ENCODE data around the gene HHAT.

The HHAT gene

GRCh38 chr1:210359255-210359654, 30.6 kb downstream of the HHAT start:
- Histone ChIP-seq H3K9ac (ENCODE audit: insufficient read length, low read depth) (no peak overlapping the region), H3K27me3 (ENCODE audit: insufficient read depth, insufficient read length) (no peaks in the 10 kb centered on the region), H3K9me3 (ENCODE audit: insufficient read depth, low read length) (no peaks in the 10 kb centered on the region), H3K4me3 (ENCODE audit: insufficient read length, low read depth) (no peak overlapping the region), H3K36me3 (ENCODE audit: insufficient read depth, insufficient read length, low read length) (no peaks in the 10 kb centered on the region), H3K4me1 (ENCODE audit: insufficient read depth, insufficient read length) (peaks cover 2% of the 10 kb centered on the region)
- DNase-seq (ENCODE audit: low read depth, low spot score) = no peak
- TF ChIP-seq SUZ12 (IDR thresholded peaks at IDR 0.05; ENCODE audit: extremely low read depth, insufficient read depth, insufficient read length) = no peak
- no peak for TF ChIP-seq ZNF274 (IDR thresholded peaks at IDR 0.05; ENCODE audit: low read depth, low read length)
- TF ChIP-seq YY1 (IDR thresholded peaks at IDR 0.05; ENCODE audit: insufficient read depth, insufficient read length) = no peak

DNA sequence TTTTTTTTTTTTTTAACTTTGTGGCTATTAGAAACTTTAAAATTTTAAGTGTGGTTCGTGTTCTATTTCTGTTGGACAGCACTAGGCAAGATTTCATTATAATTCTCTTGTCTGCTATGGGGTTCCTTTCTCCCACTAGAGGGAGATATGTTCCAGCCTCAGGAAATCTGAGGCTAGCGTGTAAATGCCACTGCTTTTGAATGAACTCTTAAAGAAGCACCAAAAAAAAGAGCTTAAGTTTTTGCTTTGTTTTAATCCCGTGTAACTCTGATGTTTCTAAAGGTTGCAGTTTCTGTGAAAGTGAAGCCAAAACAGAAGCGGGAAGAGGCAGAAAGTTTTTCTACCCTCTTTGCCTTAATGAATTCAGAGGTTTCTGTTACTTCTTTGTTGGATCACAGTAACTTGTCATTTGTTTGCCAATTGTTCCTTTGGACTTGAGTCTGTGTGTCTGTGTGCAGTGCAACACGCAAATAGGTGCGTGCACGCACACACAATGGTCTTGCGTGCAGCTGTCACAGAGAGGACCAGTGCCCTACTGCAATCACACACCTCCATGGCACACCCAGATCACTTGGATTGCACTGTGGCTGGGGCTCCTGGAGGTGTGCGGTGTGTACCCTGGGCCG, 32.3 kb downstream of the HHAT start:
- Histone ChIP-seq H3K9me3 (ENCODE audit: insufficient read depth, low read length) (no peaks in the 10 kb centered on the region), H3K4me3 (ENCODE audit: insufficient read length, low read depth) (no peak overlapping the region), H3K4me1 (ENCODE audit: insufficient read depth, insufficient read length) (peaks cover 2% of the 10 kb centered on the region), H3K9ac (ENCODE audit: insufficient read length, low read depth) (no peak overlapping the region), H3K27me3 (ENCODE audit: insufficient read depth, insufficient read length) (no peaks in the 10 kb centered on the region), H3K36me3 (ENCODE audit: insufficient read depth, insufficient read length, low read length) (no peaks in the 10 kb centered on the region)
- TF ChIP-seq SUZ12 (IDR thresholded peaks at IDR 0.05; ENCODE audit: extremely low read depth, insufficient read depth, insufficient read length) = no peak
- DNase-seq (ENCODE audit: low read depth, low spot score) = peak; percentile 47

GRCh38 chr1:210361665-210362064, 33.0 kb downstream of the HHAT start:
- no peaks in the 10 kb centered on the region for H3K36me3 ChIP-seq (ENCODE audit: insufficient read depth, insufficient read length, low read length)
- H3K4me3 ChIP-seq (ENCODE audit: insufficient read length, low read depth) = no peak overlapping the region
- no peak overlapping the region for H3K9ac ChIP-seq (ENCODE audit: insufficient read length, low read depth)
- DNase-seq (ENCODE audit: low read depth, low spot score) = no peak
- H3K9me3 ChIP-seq (ENCODE audit: insufficient read depth, low read length) = no peaks in the 10 kb centered on the region
- peaks cover 2% of the 10 kb centered on the region for H3K4me1 ChIP-seq (ENCODE audit: insufficient read depth, insufficient read length)
- TF ChIP-seq ZNF274 (IDR thresholded peaks at IDR 0.05; ENCODE audit: low read depth, low read length) (no peak), SUZ12 (IDR thresholded peaks at IDR 0.05; ENCODE audit: extremely low read depth, insufficient read depth, insufficient read length) (no peak), YY1 (IDR thresholded peaks at IDR 0.05; ENCODE audit: insufficient read depth, insufficient read length) (no peak)
- no peaks in the 10 kb centered on the region for H3K27me3 ChIP-seq (ENCODE audit: insufficient read depth, insufficient read length)

GRCh38 chr1:210362526-210362925, 33.8 kb downstream of the HHAT start:
- H3K4me1 ChIP-seq (ENCODE audit: insufficient read depth, insufficient read length) = peaks cover 2% of the 10 kb centered on the region

DNA sequence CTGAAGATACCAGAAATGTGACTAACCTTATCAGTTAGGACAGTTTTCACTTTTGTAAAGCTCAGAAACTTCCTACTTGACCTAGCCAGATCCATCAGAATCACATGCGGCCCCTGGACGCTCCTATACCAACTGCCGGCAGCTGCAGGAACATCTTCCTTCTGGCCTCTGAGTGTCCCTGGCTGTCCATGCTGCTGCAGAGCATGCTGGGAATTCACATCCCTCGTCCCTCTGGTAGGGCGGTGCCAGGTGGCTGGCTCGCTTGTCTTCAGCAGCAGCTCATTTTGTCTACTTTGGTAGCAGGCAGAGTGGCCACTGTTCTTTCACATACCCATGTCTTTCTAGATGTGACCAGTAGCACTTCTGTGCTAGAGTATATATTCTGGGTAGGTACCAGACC, 34.4 kb downstream of the HHAT start:
- H3K4me1 ChIP-seq (ENCODE audit: insufficient read depth, insufficient read length) = no peaks in the 10 kb centered on the region
- H3K36me3 ChIP-seq (ENCODE audit: insufficient read depth, insufficient read length, low read length) = no peaks in the 10 kb centered on the region
- no peaks in the 10 kb centered on the region for H3K9me3 ChIP-seq (ENCODE audit: insufficient read depth, low read length)
- H3K4me3 ChIP-seq (ENCODE audit: insufficient read length, low read depth) = no peak overlapping the region
- DNase-seq (ENCODE audit: low read depth, low spot score) = no peak
- no peak overlapping the region for H3K9ac ChIP-seq (ENCODE audit: insufficient read length, low read depth)
- TF ChIP-seq ZNF274 (IDR thresholded peaks at IDR 0.05; ENCODE audit: low read depth, low read length) = no peak
- TF ChIP-seq SUZ12 (IDR thresholded peaks at IDR 0.05; ENCODE audit: extremely low read depth, insufficient read depth, insufficient read length) = no peak
- TF ChIP-seq YY1 (IDR thresholded peaks at IDR 0.05; ENCODE audit: insufficient read depth, insufficient read length) = no peak
- no peaks in the 10 kb centered on the region for H3K27me3 ChIP-seq (ENCODE audit: insufficient read depth, insufficient read length)

More at GRCh38 chr1:210362526-210362925, 33.8 kb downstream of the HHAT start:
- Histone ChIP-seq H3K36me3 (ENCODE audit: insufficient read depth, insufficient read length, low read length) (no peaks in the 10 kb centered on the region), H3K9ac (ENCODE audit: insufficient read length, low read depth) (no peak overlapping the region), H3K9me3 (ENCODE audit: insufficient read depth, low read length) (no peaks in the 10 kb centered on the region), H3K4me3 (ENCODE audit: insufficient read length, low read depth) (no peak overlapping the region), H3K27me3 (ENCODE audit: insufficient read depth, insufficient read length) (no peaks in the 10 kb centered on the region)
- no peak for DNase-seq (ENCODE audit: low read depth, low spot score)
- TF ChIP-seq YY1 (IDR thresholded peaks at IDR 0.05; ENCODE audit: insufficient read depth, insufficient read length) = no peak
- TF ChIP-seq SUZ12 (IDR thresholded peaks at IDR 0.05; ENCODE audit: extremely low read depth, insufficient read depth, insufficient read length) = no peak
- TF ChIP-seq ZNF274 (IDR thresholded peaks at IDR 0.05; ENCODE audit: low read depth, low read length) = no peak

GRCh38 chr1:210364479-210364878, 35.8 kb downstream of the HHAT start:
- Histone ChIP-seq H3K36me3 (ENCODE audit: insufficient read depth, insufficient read length, low read length) (no peaks in the 10 kb centered on the region), H3K4me1 (ENCODE audit: insufficient read depth, insufficient read length) (no peaks in the 10 kb centered on the region), H3K9ac (ENCODE audit: insufficient read length, low read depth) (no peak overlapping the region), H3K27me3 (ENCODE audit: insufficient read depth, insufficient read length) (no peaks in the 10 kb centered on the region), H3K4me3 (ENCODE audit: insufficient read length, low read depth) (no peak overlapping the region), H3K9me3 (ENCODE audit: insufficient read depth, low read length) (no peaks in the 10 kb centered on the region)
- no peak for DNase-seq (ENCODE audit: low read depth, low spot score)
- TF ChIP-seq SUZ12 (IDR thresholded peaks at IDR 0.05; ENCODE audit: extremely low read depth, insufficient read depth, insufficient read length) (no peak), ZNF274 (IDR thresholded peaks at IDR 0.05; ENCODE audit: low read depth, low read length) (no peak), YY1 (IDR thresholded peaks at IDR 0.05; ENCODE audit: insufficient read depth, insufficient read length) (no peak)

GRCh38 chr1:210366767-210367166, 38.1 kb downstream of the HHAT start:
- no peaks in the 10 kb centered on the region for H3K27me3 ChIP-seq (ENCODE audit: insufficient read depth, insufficient read length)
- no peaks in the 10 kb centered on the region for H3K4me1 ChIP-seq (ENCODE audit: insufficient read depth, insufficient read length)
- H3K4me3 ChIP-seq (ENCODE audit: insufficient read length, low read depth) = no peak overlapping the region
- no peaks in the 10 kb centered on the region for H3K36me3 ChIP-seq (ENCODE audit: insufficient read depth, insufficient read length, low read length)
- H3K9ac ChIP-seq (ENCODE audit: insufficient read length, low read depth) = no peak overlapping the region
- H3K9me3 ChIP-seq (ENCODE audit: insufficient read depth, low read length) = no peaks in the 10 kb centered on the region
- no peak for DNase-seq (ENCODE audit: low read depth, low spot score)
- TF ChIP-seq SUZ12 (IDR thresholded peaks at IDR 0.05; ENCODE audit: extremely low read depth, insufficient read depth, insufficient read length) (no peak), YY1 (IDR thresholded peaks at IDR 0.05; ENCODE audit: insufficient read depth, insufficient read length) (no peak), ZNF274 (IDR thresholded peaks at IDR 0.05; ENCODE audit: low read depth, low read length) (no peak)
